Colon (tissue), 2 donors: Measurements from ENCODE around the gene SMAD5.

Experiments used
- FAIRE-seq: peaks from 2 replicates; lab custom pipeline; 2012; peaks lifted over from hg19 to GRCh38; lab: Jason Lieb, UNC
- donor health status: control.
- donor health status: control.

Gene SMAD5

GRCh38 chr5:136155761-136156160, 23.1 kb downstream of the SMAD5 start:
- FAIRE-seq = no peak

- no peak for FAIRE-seq
Observed at GRCh38 chr5:136157514-136157913, 24.9 kb downstream of the SMAD5 start.

DNA sequence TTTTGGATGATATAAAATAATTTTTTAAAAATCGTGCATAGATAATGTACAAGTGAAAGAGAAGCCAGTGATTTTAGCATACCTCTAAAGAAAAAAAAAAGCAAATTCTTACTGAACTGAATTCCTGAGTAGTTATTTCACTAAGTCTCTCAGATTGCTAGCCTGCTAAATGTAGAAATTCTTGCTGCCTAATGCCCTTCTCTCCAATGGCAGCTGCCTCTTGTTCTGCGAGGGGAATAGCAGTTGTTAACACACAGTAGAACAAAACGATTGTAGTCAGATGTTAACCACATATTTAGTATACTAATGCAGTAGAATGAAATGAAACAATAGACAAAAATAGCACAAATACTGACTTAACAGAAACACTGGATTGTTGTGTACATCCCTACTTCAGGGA, 26.8 kb downstream of the SMAD5 start:
- no peak for FAIRE-seq

DNA sequence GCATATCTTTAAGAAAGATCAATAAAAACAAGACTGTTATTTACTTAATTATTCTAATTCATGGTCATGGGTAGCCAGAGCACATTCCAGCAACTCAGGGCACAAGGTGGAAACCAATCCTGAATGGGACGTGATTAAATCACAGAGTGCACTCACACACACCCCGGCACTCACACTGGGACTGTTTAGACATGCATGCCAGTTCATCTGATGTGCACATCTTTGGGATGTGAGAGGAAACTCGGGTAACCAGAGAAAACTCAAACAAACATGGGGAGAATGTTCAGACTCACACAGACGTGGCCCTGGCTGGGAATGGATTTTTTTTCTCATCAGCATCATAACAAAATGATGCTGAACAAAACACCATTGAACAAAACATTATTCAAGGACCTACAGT, 29.4 kb downstream of the SMAD5 start:
- no peak for FAIRE-seq

GRCh38 chr5:136164226-136164625, 31.6 kb downstream of the SMAD5 start:
- FAIRE-seq = no peak

GRCh38 chr5:136166909-136167308, 34.3 kb downstream of the SMAD5 start:
- no peak for FAIRE-seq

DNA sequence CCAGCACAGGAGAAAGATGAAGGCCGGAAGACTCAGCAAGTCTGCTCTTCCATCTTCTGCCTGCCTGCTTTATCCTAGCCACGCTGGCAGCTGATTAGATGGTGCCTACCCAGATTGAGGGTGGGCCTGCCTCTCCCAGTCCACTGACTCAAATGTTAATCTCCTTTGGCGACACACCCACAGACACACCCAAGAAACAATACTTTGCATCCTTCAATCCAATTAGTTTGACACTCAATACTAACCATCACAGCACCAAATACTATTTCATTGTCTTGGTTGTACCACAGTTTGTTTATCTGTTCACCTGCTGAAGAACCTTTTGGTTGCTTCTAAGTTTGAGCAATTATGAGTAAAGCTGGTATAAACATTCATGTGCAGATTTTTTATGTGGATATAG, 36.6 kb downstream of the SMAD5 start:
- no peak for FAIRE-seq

GRCh38 chr5:136174021-136174659, 41.5 kb downstream of the SMAD5 start:
- no peak for FAIRE-seq

GRCh38 chr5:136182618-136183017, 50.0 kb downstream of the SMAD5 start:
- FAIRE-seq = no peak

DNA sequence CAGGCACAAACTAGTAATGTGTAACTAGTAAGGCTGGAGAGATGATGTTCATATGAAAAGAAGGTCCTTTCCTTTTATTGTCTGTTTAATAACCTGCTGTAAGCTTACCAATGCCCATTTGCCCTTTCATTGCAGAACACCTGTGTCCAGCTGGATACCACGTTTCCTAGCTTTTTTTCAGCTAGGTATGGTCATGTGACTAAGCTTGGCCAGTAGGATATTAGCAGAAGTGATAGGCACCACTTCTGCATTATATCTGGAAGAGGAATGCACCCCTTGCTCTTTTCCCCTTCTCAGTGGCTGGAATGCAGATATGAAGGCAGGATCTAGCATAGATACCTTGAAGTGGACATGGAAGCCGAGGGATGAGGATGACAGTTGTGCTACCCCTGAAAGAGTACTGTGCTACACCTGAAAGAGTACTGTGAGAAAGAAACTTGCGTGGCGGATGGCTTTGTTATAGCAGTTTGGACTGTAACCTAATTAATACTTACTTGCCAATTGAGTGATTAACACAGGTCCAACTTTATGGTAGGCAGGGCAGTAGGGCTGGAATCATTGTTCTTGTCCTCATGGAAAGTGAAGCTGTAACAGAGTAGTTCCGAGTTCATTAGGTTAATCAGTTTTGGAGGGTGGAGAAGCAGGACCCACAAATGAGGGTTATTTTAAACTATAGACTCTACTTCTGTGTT, 53.5 kb downstream of the SMAD5 start:
- no peak for FAIRE-seq

DNA sequence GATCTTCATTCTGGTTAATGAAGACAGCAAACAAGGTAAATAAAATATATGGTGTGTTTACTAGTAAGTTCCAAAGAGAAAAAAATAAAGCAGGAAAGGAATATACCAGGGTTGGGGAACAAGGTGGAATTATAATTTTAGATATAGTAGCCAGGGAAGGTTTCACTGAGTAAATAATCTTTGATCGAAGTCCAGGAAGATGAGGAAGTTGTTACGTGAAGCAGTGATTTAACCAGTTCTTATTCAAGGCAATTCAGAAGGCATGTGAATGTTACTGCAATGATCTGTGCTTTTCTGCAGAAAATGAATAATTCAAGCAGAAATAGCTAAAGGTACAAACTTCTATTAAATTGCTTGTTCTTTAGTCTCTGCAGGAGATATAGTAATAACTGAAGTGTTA, 54.2 kb downstream of the SMAD5 start:
- FAIRE-seq = no peak

DNA sequence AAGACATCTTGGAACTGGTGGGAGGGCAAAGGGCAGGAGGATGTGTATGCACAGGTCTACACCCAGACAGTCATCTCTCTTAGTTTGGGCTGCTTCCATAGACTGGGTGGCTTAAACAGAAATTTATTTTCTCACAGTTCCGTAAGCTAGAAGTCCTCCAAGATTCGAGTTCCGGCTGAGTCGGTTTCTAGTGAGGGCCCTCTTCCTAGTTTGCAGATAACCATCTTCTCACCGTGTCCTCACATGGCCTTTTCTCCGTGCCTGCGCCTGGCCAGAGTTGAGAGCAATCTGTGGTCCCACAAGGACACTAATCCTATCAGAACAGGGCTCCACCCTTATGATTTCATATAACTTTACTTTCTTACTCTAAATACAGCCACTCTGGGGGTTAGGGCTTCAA, 56.2 kb downstream of the SMAD5 start:
- no peak for FAIRE-seq

DNA sequence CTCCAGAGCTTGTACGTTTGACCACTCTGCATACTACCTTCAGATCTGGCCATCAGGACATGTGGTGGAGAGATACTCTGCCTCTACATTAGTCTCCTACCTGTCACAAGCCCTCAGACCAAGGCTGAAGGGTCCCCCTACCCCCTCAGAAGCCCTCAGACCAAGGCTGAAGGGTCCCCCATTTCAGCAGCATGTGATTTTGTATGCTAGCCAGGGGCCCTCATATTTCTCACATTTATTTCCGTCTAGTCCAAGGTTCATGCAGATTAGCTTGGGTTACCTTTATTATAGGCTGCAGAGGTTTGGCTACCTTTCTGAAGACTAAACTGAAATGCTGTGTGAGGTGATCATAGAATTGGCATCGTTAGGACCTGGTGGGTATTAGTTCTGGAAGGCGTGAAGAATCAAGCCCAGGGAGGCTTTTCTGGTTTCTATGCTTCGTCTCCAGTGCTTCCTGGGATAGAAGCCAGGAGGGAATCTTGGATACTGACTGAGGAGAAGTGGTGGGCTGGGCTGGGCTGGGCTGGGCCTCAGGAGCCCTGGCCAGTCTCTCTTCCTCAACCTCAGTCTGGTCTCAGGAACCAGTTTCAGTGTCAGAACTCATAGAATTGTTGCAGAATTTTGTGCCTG, 57.6 kb downstream of the SMAD5 start:
- no peak for FAIRE-seq

DNA sequence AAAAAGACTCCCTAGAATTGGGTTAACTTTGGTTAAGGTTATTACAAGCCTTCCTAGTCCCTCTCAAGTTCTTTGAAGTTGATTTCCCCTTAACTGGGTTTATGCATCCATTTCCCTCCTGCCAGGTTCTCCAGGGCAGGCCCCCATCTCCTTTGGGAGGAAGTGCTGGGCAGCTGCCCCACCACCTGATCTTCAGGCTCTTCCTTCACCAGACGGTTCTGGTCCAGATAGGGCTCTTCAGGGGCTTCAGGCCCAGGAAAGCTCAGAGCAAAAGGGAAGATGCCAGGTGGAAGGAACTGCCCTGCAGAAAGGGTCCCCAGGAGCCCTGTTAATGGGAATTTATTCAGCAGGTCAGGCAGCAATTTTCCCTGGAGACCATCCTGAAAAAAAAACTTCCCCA, 58.3 kb downstream of the SMAD5 start:
- no peak for FAIRE-seq

GRCh38 chr5:136191304-136192014, 58.8 kb downstream of the SMAD5 start:
- no peak for FAIRE-seq

- no peak for FAIRE-seq
Observed at GRCh38 chr5:136192015-136192525, 59.4 kb downstream of the SMAD5 start.

GRCh38 chr5:136192526-136193321, 60.1 kb downstream of the SMAD5 start, which contains the start of gene SMIM32:
Gene SMIM32 (minus strand): TSS chr5:136193162. CDS start chr5:136192524, 638 bp downstream.
- no peak for FAIRE-seq

- no peak for FAIRE-seq
Observed at GRCh38 chr5:136193322-136193935, 60.8 kb downstream of the SMAD5 start.

DNA sequence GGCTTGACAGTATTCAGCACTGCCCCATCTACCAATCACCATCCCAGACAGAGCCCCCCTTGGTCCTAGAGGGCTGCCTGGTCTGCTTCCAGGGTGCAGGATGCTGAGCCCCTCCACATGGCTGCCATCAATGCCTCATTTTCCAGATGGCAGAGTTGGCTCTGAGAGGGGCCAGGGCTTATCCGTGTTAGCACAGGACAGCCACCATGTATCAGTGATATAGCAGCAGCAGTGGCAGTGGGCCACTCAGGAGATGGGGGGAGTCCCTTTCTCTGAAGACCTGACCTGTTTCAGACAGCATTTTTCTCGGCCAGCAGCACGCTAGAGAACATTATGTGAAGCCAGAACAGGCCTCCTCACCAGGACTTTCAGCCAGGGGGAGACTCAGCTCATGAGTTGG, 61.9 kb downstream of the SMAD5 start:
- no peak for FAIRE-seq

DNA sequence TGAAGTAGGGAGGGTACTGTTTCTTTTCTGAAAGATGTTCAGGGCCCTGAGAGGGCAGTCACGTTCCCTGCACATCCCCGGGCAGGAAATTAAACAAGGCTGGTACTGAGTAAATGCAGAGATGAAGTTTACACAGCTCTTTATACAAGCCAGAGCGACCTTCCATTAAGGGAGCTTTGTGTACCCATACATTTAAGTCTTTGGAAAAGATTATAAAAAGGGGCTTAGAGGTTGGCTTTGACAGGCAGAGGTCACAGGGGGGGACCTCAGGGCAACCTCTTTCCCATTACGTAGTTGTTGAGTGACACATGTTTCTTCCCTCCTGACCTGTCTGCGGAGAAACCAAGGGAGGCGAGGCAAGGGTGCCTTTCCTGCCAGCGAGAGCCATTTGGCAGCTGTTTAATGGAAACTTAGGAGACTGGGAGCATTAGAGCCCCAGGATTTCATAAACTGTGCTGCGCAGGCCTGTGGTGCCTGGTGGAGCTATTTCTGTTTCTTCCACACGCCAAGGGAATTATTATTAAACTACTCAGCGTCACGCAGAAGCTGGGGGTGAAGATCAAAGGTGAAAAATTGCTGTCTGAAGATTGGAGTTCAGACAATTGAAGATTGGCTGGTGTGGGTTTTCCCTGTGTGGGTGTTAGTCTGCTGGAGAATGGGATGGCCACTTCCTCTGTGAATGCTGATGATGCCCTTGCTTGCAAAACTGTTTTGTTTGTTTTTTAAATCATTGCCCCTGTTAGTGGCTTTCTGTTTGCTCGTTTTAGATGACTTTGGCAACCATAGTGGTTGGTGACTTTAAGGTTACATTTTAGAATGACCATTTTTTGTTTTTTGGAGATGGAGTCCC, 63.6 kb downstream of the SMAD5 start:
- no peak for FAIRE-seq
